WTC11 (cell line): ENCODE results near the gene DDX11.
"Not testable (repeated sequence)": the region's sequence is repeated elsewhere in the genome, so short reads cannot be mapped to it uniquely, and the experiment has no call there.

Experiments used
- CBFB ChIP-seq: sonication (generic); formaldehyde crosslinking; IDR thresholded peaks from 2 replicates; pipeline ENCODE4 v1.8.1; 2022; ENCODE audit warnings: mild to moderate bottlenecking, low read depth, missing genetic modification reagents
- CREM ChIP-seq: sonication (generic); formaldehyde crosslinking; IDR thresholded peaks from 2 replicates; pipeline ENCODE4 v1.8.1; 2022; ENCODE audit warnings: mild to moderate bottlenecking, missing genetic modification reagents, moderate library complexity
- CTCF ChIP-seq: fragments of 200-600 bp; IDR thresholded peaks from 2 replicates; pipeline ENCODE4 v1.8.0; 2022; ENCODE audit warnings: antibody characterized with exemption
- ELF4 ChIP-seq: sonication (generic); formaldehyde crosslinking; IDR thresholded peaks from 2 replicates; pipeline ENCODE4 v1.8.1; 2022; ENCODE audit warnings: low read depth, mild to moderate bottlenecking, moderate library complexity, missing genetic modification reagents
- ERG ChIP-seq: fragments of 250-450 bp; sonication (Bioruptor Pico); IDR thresholded peaks from 2 replicates; pipeline ENCODE4 v1.8.0; 2021; ENCODE audit warnings: mild to moderate bottlenecking
- ESRRA ChIP-seq: sonication (generic); formaldehyde crosslinking; IDR thresholded peaks from 2 replicates; pipeline ENCODE4 v1.8.1; 2022; ENCODE audit warnings: mild to moderate bottlenecking, missing genetic modification reagents, borderline replicate concordance
- FOXJ3 ChIP-seq: sonication (generic); formaldehyde crosslinking; IDR thresholded peaks from 2 replicates; pipeline ENCODE4 v1.9.0; 2021; ENCODE audit warnings: missing genetic modification reagents, mild to moderate bottlenecking, borderline replicate concordance
- JUN ChIP-seq: sonication (generic); formaldehyde crosslinking; IDR thresholded peaks from 2 replicates; pipeline ENCODE4 v1.8.0; 2023; ENCODE audit warnings: mild to moderate bottlenecking, missing genetic modification reagents
- NFE2L1 ChIP-seq: sonication (generic); formaldehyde crosslinking; IDR thresholded peaks from 2 replicates; pipeline ENCODE4 v1.8.1; 2023; ENCODE audit warnings: missing genetic modification reagents
- NFYB ChIP-seq: sonication (generic); formaldehyde crosslinking; conservative IDR thresholded peaks from 2 replicates; pipeline ENCODE4 v1.8.0; 2022; ENCODE audit warnings: low read depth, missing genetic modification reagents
- PRDM15 ChIP-seq: sonication (generic); formaldehyde crosslinking; IDR thresholded peaks from 2 replicates; pipeline ENCODE4 v1.8.0; 2022; ENCODE audit warnings: missing genetic modification reagents
- PREB ChIP-seq: sonication (generic); formaldehyde crosslinking; IDR thresholded peaks from 2 replicates; pipeline ENCODE4 v1.8.1; 2022; ENCODE audit warnings: mild to moderate bottlenecking, missing genetic modification reagents, moderate library complexity, borderline replicate concordance
- SMAD3 ChIP-seq: sonication (generic); formaldehyde crosslinking; IDR thresholded peaks from 2 replicates; pipeline ENCODE4 v1.8.0; 2022; ENCODE audit warnings: missing genetic modification reagents, mild to moderate bottlenecking, borderline replicate concordance

GRCh38 chr12:31084241-31084640 is 10.6 kb downstream of the DDX11 start:
- TF ChIP-seq JUN (CRISPR knock-in tag); PRDM15; SMAD3 (CRISPR knock-in tag); NFE2L1 (CRISPR knock-in tag); CTCF; CBFB (CRISPR knock-in tag); ERG; ESRRA; ELF4 (CRISPR knock-in tag); CREM (CRISPR knock-in tag); FOXJ3 (CRISPR knock-in tag); PREB; NFYB (CRISPR knock-in tag): not testable (repeated sequence)
